Tibial artery (tissue), 4 donors: ENCODE measurements around the gene RPS5.
"Not testable (repeated sequence)": the region's sequence is repeated elsewhere in the genome, so short reads cannot be mapped to it uniquely, and the experiment has no call there.

Source experiments
- DNase-seq, 2 donors: peaks; one replicate each; pipeline ENCODE4 v3.0.0-alpha.2; 2019
- H3K27ac ChIP-seq, 2 donors: fragments of 200-600 bp; sonication (generic) in 1 of 2; 1 replicate in 1 of 2; 2 replicates in 1 of 2; pipeline ENCODE4 v1.5.1; 2018 to 2019; ENCODE audit warnings: mild to moderate bottlenecking in 1 of 2
- H3K27me3 ChIP-seq, 2 donors: fragments of 200-600 bp; sonication (generic) in 1 of 2; one replicate each; pipeline versions ENCODE4 v1.5.1 to v1.6.0; 2016 to 2019
- H3K36me3 ChIP-seq, 3 donors: fragments of 200-600 bp; sonication (generic) in 2 of 3; one replicate each; pipeline ENCODE4 v1.5.1; 2016 to 2019; ENCODE audit warnings: mild to moderate bottlenecking in 2 of 3
- H3K4me1 ChIP-seq, 4 donors: fragments of 200-600 bp; sonication (generic) in 2 of 4; 1 replicate in 3 of 4; 2 replicates in 1 of 4; pipeline ENCODE4 v1.5.1; 2016 to 2019
- H3K4me3 ChIP-seq, 2 donors: fragments of 200-600 bp; sonication (generic) in 1 of 2; 1 replicate in 1 of 2; 2 replicates in 1 of 2; pipeline ENCODE4 v1.5.1; 2018 to 2019; ENCODE audit warnings: mild to moderate bottlenecking in 2 of 2
- H3K9me3 ChIP-seq, 3 donors: fragments of 200-600 bp; sonication (generic) in 1 of 3; one replicate each; pipeline ENCODE4 v1.5.1; 2016 to 2019
- intact Hi-C: fragments of 100-400 bp; cut with DNase I; formaldehyde crosslinking; loops from one replicate; pipeline ENCODE4 v1.15.0; 2023; ENCODE audit warnings: low total_unique reads
- TF ChIP-seq, protein P1 (sequence below), 2 experiments: fragments of 200-600 bp in 1 of 2; fragments of 450-650 bp in 1 of 2; IDR thresholded peaks; one replicate each; pipeline ENCODE4 v1.5.1; 2017 to 2019; ENCODE audit warnings: antibody characterized with exemption in 2 of 2, mild to moderate bottlenecking in 1 of 2, moderate library complexity in 1 of 2

The RPS5 gene

GRCh38 chr19:58372311-58373133, 14.5 kb upstream of the RPS5 start:
- peaks cover 0 to 6% of the 10 kb centered on the region in 2 donors for H3K27me3 ChIP-seq
- H3K4me1 ChIP-seq, result no peaks in the 10 kb centered on the region
- peaks cover 0 to 14% (median 0%) of the 10 kb centered on the region in 3 donors for H3K36me3 ChIP-seq
- no peak overlapping the region for H3K4me3 ChIP-seq
- no peak for DNase-seq
- intact Hi-C loops, result no loop called here
- TF ChIP-seq, protein P1, sequence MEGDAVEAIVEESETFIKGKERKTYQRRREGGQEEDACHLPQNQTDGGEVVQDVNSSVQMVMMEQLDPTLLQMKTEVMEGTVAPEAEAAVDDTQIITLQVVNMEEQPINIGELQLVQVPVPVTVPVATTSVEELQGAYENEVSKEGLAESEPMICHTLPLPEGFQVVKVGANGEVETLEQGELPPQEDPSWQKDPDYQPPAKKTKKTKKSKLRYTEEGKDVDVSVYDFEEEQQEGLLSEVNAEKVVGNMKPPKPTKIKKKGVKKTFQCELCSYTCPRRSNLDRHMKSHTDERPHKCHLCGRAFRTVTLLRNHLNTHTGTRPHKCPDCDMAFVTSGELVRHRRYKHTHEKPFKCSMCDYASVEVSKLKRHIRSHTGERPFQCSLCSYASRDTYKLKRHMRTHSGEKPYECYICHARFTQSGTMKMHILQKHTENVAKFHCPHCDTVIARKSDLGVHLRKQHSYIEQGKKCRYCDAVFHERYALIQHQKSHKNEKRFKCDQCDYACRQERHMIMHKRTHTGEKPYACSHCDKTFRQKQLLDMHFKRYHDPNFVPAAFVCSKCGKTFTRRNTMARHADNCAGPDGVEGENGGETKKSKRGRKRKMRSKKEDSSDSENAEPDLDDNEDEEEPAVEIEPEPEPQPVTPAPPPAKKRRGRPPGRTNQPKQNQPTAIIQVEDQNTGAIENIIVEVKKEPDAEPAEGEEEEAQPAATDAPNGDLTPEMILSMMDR (IDR thresholded peaks at IDR 0.05), result no peak
- H3K27ac ChIP-seq, result no peak overlapping the region
- no peaks in the 10 kb centered on the region for H3K9me3 ChIP-seq

- H3K27me3 ChIP-seq, result no peaks in the 10 kb centered on the region
- no peak overlapping the region for H3K4me3 ChIP-seq
- H3K36me3 ChIP-seq, result peaks cover 0 to 8% (median 0%) of the 10 kb centered on the region in 3 donors
- intact Hi-C loops, result no loop called here
- TF ChIP-seq, protein P1 (IDR thresholded peaks at IDR 0.05), result no peak
- H3K9me3 ChIP-seq, result no peaks in the 10 kb centered on the region
- no peak for DNase-seq
- H3K4me1 ChIP-seq, result peaks cover 0 to 1% (median 0%) of the 10 kb centered on the region in 4 donors
- H3K27ac ChIP-seq, result no peak overlapping the region
Observed at GRCh38 chr19:58374200-58374599, 12.9 kb upstream of the RPS5 start.

GRCh38 chr19:58376724-58377123, 10.3 kb upstream of the RPS5 start:
- H3K9me3 ChIP-seq, intact Hi-C loops, H3K4me3 ChIP-seq, H3K27ac ChIP-seq, H3K27me3 ChIP-seq, DNase-seq, H3K36me3 ChIP-seq: not testable (repeated sequence)
- H3K4me1 ChIP-seq, result peaks cover 6 to 17% (median 15%) of the 10 kb centered on the region in 4 donors

- H3K27ac ChIP-seq, result no peak overlapping the region
- no peaks in the 10 kb centered on the region for H3K36me3 ChIP-seq
- no peak overlapping the region for H3K4me3 ChIP-seq
- intact Hi-C loops, result no loop called here
- no peaks in the 10 kb centered on the region for H3K27me3 ChIP-seq
- peaks cover 6 to 26% (median 21%) of the 10 kb centered on the region in 4 donors for H3K4me1 ChIP-seq
- DNase-seq, result no peak
- TF ChIP-seq, protein P1 (IDR thresholded peaks at IDR 0.05), result no peak
- H3K9me3 ChIP-seq, result no peaks in the 10 kb centered on the region
Observed at GRCh38 chr19:58379246-58379645, 7.8 kb upstream of the RPS5 start.

GRCh38 chr19:58380037-58380661, 6.9 kb upstream of the RPS5 start:
- H3K9me3 ChIP-seq, result no peaks in the 10 kb centered on the region
- H3K27me3 ChIP-seq, result no peaks in the 10 kb centered on the region
- peaks cover 6 to 26% (median 22%) of the 10 kb centered on the region in 4 donors for H3K4me1 ChIP-seq
- intact Hi-C loops, result loop anchor here (2.0 kb wide), 1 partner anchor 17 kb away; the partner anchor contains the start of gene ZNF497
- peak overlapping the region; percentile 66 to 90 for H3K4me3 ChIP-seq
- H3K36me3 ChIP-seq, result no peaks in the 10 kb centered on the region
- H3K27ac ChIP-seq, result peak overlapping the region; percentile 87 to 95
- no peak for DNase-seq
- TF ChIP-seq, protein P1 (IDR thresholded peaks at IDR 0.05), result no peak
